ENCODE results near the gene LRRIQ4. TPM values are rescaled to one million over a fixed set of nuclear protein-coding genes. Genes with fewer than 3 reads are reported as not detected.

LRRIQ4 gene
- total RNA-seq, 1 donor: under 0.01 TPM

DNA sequence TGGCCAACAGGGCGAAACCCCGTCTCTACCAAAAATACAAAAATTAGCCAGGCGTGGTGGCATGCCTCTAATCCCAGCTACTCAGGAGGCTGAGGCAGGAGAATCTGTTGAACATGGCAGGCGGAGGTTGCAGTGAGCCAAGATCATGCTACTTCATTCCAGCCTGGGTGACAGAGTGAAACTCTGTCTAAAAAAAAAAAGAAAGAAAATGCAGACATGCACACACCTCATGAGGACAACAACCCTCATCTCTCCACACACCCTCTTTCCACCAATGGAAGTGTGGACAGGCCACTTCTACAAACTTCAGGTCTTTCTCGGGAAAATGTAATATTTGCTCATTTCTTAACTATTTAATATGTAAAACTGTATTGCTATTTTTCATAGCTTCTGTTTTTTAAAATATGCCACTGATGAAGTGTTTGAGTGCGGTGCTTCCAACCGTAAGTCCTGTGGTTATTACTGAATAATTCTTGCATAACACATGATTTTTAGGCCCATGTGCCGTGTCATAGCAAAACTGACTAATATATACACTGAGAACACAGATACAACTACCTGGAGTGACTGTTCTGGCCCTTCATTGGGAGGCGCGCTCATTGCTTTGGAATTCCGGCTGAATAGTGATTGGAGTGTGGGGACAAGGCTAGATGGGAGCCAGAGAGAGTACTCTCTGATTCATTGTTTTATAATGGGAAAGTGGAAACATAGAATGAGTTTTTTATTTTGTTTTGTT lies 34.0 kb downstream of the LRRIQ4 start:
- Histone ChIP-seq H3K27me3 (ENCODE audit: insufficient read depth, low read length) (peaks cover 4% of the 10 kb centered on the region), H4K20me1 (ENCODE audit: insufficient read depth, low read length) (no peaks in the 10 kb centered on the region), H3K4me2 (ENCODE audit: insufficient read depth, low read length) (peak overlapping the region; percentile 10), H3K4me1 (ENCODE audit: insufficient read depth, low read length) (no peaks in the 10 kb centered on the region), H3K4me3 (ENCODE audit: insufficient read depth, low read length) (no peak overlapping the region), H3K79me2 (ENCODE audit: insufficient read depth, low read length) (no peaks in the 10 kb centered on the region), H3K27ac (ENCODE audit: low read depth, low read length) (no peak overlapping the region), H3K9me3 (ENCODE audit: low read depth, low read length) (no peaks in the 10 kb centered on the region), H2AFZ (ENCODE audit: low read length) (no peak overlapping the region), H3K36me3 (ENCODE audit: insufficient read depth, low read length) (no peaks in the 10 kb centered on the region)
- DNase-seq (ENCODE audit: insufficient read length, low spot score, missing footprints): peak; percentile 92
- TF ChIP-seq, protein P1, sequence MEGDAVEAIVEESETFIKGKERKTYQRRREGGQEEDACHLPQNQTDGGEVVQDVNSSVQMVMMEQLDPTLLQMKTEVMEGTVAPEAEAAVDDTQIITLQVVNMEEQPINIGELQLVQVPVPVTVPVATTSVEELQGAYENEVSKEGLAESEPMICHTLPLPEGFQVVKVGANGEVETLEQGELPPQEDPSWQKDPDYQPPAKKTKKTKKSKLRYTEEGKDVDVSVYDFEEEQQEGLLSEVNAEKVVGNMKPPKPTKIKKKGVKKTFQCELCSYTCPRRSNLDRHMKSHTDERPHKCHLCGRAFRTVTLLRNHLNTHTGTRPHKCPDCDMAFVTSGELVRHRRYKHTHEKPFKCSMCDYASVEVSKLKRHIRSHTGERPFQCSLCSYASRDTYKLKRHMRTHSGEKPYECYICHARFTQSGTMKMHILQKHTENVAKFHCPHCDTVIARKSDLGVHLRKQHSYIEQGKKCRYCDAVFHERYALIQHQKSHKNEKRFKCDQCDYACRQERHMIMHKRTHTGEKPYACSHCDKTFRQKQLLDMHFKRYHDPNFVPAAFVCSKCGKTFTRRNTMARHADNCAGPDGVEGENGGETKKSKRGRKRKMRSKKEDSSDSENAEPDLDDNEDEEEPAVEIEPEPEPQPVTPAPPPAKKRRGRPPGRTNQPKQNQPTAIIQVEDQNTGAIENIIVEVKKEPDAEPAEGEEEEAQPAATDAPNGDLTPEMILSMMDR (IDR thresholded peaks at IDR 0.05; ENCODE audit: extremely low read depth, low read depth, low read length): no peak

DNA sequence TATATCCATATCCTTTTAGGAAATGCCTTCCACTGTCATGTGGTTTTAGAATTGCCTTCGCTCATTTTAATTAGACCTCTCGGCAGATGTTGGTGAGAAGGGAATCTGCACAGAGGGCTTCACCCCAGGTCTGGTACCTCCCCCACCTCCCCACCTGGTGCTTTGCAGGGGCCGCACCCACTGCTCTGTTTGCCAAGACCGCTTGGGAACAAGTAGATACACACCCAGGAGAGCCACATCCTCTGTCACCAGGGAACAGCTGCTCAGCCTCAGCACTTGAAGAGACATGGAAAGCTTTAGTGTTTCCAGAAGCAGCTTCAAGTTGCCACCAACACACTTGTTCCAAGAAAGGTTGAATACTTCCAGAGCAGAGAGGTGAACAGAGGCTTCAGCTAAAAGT lies 35.2 kb downstream of the LRRIQ4 start:
- no peaks in the 10 kb centered on the region for H4K20me1 ChIP-seq (ENCODE audit: insufficient read depth, low read length)
- TF ChIP-seq, protein P1 (IDR thresholded peaks at IDR 0.05; ENCODE audit: extremely low read depth, low read depth, low read length): no peak
- no peak for DNase-seq (ENCODE audit: insufficient read length, low spot score, missing footprints)
- no peaks in the 10 kb centered on the region for H3K79me2 ChIP-seq (ENCODE audit: insufficient read depth, low read length)
- H3K27me3 ChIP-seq (ENCODE audit: insufficient read depth, low read length): peaks cover 6% of the 10 kb centered on the region
- H3K4me3 ChIP-seq (ENCODE audit: insufficient read depth, low read length): no peak overlapping the region
- no peak overlapping the region for H3K4me2 ChIP-seq (ENCODE audit: insufficient read depth, low read length)
- H3K36me3 ChIP-seq (ENCODE audit: insufficient read depth, low read length): no peaks in the 10 kb centered on the region
- no peaks in the 10 kb centered on the region for H3K4me1 ChIP-seq (ENCODE audit: insufficient read depth, low read length)
- no peak overlapping the region for H3K27ac ChIP-seq (ENCODE audit: low read depth, low read length)
- peak overlapping the region; percentile 18 for H2AFZ ChIP-seq (ENCODE audit: low read length)
- H3K9me3 ChIP-seq (ENCODE audit: low read depth, low read length): no peaks in the 10 kb centered on the region

DNA sequence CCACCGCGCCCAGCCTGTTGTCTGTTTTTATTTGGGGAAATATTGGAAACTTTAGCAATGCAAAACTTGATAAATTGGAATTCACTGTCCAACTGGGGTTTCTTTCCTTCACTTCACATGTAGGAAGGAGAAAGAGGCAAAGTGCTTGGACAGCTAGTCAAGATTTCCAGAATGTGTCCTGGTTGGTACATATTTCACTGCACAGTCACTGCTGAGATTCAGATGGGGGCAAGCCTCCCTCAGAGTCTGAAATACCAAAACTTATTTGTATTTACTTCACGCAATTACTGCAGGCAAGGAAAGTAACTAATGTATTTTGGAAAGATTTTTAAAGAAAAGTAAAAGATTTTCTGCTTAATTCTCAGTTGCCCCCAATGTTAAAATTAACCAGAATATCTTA lies 36.1 kb downstream of the LRRIQ4 start:
- Histone ChIP-seq H3K79me2 (ENCODE audit: insufficient read depth, low read length) (no peaks in the 10 kb centered on the region), H3K27ac (ENCODE audit: low read depth, low read length) (no peak overlapping the region), H3K36me3 (ENCODE audit: insufficient read depth, low read length) (no peaks in the 10 kb centered on the region), H3K27me3 (ENCODE audit: insufficient read depth, low read length) (peaks cover 12% of the 10 kb centered on the region), H3K9me3 (ENCODE audit: low read depth, low read length) (no peaks in the 10 kb centered on the region), H4K20me1 (ENCODE audit: insufficient read depth, low read length) (no peaks in the 10 kb centered on the region), H3K4me1 (ENCODE audit: insufficient read depth, low read length) (no peaks in the 10 kb centered on the region), H3K4me2 (ENCODE audit: insufficient read depth, low read length) (no peak overlapping the region), H3K4me3 (ENCODE audit: insufficient read depth, low read length) (no peak overlapping the region), H2AFZ (ENCODE audit: low read length) (no peak overlapping the region)
- TF ChIP-seq, protein P1 (IDR thresholded peaks at IDR 0.05; ENCODE audit: extremely low read depth, low read depth, low read length): no peak
- DNase-seq (ENCODE audit: insufficient read length, low spot score, missing footprints): no peak

DNA sequence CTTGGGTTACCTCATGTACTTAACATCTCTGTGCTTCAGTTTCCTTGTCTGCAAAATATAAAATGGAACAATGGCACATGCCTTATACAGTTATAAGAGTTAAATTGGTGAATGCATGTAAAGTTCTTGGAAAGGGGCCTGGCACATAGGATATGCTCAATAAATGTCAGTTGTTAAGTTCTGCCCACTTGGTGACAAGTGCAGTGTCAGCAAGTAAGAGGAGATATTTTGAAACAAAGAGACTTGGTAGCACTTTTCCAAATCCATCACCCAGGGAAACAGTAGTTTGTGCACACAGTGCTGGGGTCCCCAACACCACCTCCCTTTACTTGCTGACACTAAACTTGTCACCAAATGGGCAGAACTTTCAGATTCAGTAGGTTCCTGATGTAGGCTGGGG lies 37.9 kb downstream of the LRRIQ4 start:
- Histone ChIP-seq H3K27me3 (ENCODE audit: insufficient read depth, low read length) (peaks cover 17% of the 10 kb centered on the region), H3K27ac (ENCODE audit: low read depth, low read length) (no peak overlapping the region), H3K4me2 (ENCODE audit: insufficient read depth, low read length) (no peak overlapping the region), H3K4me1 (ENCODE audit: insufficient read depth, low read length) (no peaks in the 10 kb centered on the region), H4K20me1 (ENCODE audit: insufficient read depth, low read length) (no peaks in the 10 kb centered on the region), H2AFZ (ENCODE audit: low read length) (no peak overlapping the region), H3K36me3 (ENCODE audit: insufficient read depth, low read length) (no peaks in the 10 kb centered on the region), H3K4me3 (ENCODE audit: insufficient read depth, low read length) (no peak overlapping the region), H3K9me3 (ENCODE audit: low read depth, low read length) (no peaks in the 10 kb centered on the region), H3K79me2 (ENCODE audit: insufficient read depth, low read length) (no peaks in the 10 kb centered on the region)
- TF ChIP-seq, protein P1 (IDR thresholded peaks at IDR 0.05; ENCODE audit: extremely low read depth, low read depth, low read length): no peak
- DNase-seq (ENCODE audit: insufficient read length, low spot score, missing footprints): no peak
